GM23338 (cell line): ENCODE results near the gene AGR2. TPM values are rescaled to one million over a fixed set of nuclear protein-coding genes. Genes with fewer than 3 reads are reported as not detected.
A peak's percentile ranks its signal among the peaks of the same experiment; 100 is the strongest.

Source experiments
- ATAC-seq: fragments of 200-7000 bp; cut with Tn5 transposase; 3 replicates; pipeline ENCODE4 v1.9.1; 2020
- DNase-seq: peaks from one replicate; pipeline ENCODE4 v3.0.0-alpha.2; 2015; ENCODE audit warnings: low spot score
- H2AFZ ChIP-seq: fragments of 200-600 bp; sonication (generic); 2 replicates; pipeline ENCODE4 v1.8.0; 2016; ENCODE audit warnings: antibody characterized with exemption, mild to moderate bottlenecking, moderate library complexity
- H3F3A ChIP-seq: fragments of 200-600 bp; sonication (generic); replicated peaks from 2 replicates; pipeline ENCODE4 v1.8.0; 2017; ENCODE audit warnings: antibody characterized with exemption, mixed run types, low read depth
- H3K27ac ChIP-seq: fragments of 200-600 bp; sonication (generic); 2 replicates; pipeline ENCODE4 v1.6.1; 2016; ENCODE audit warnings: low read depth
- H3K27me3 ChIP-seq: fragments of 200-600 bp; sonication (generic); 2 replicates; pipeline ENCODE4 v1.8.0; 2016; ENCODE audit warnings: mild to moderate bottlenecking, mixed run types, moderate library complexity; ENCODE audit not compliant: insufficient read depth
- H3K36me3 ChIP-seq: fragments of 200-600 bp; sonication (generic); 2 replicates; pipeline ENCODE4 v1.8.0; 2016; ENCODE audit warnings: mild to moderate bottlenecking; ENCODE audit not compliant: insufficient read depth
- H3K4me1 ChIP-seq: fragments of 200-600 bp; sonication (generic); 2 replicates; pipeline ENCODE4 v1.8.0; 2016; ENCODE audit warnings: mild to moderate bottlenecking, moderate library complexity; ENCODE audit not compliant: insufficient read depth
- H3K4me2 ChIP-seq: fragments of 200-600 bp; sonication (generic); 2 replicates; pipeline ENCODE4 v1.7.1; 2017; ENCODE audit warnings: mixed run types
- H3K4me3 ChIP-seq: fragments of 200-600 bp; sonication (generic); 2 replicates; pipeline ENCODE4 v1.6.1; 2016; ENCODE audit warnings: mixed run types
- H3K79me2 ChIP-seq: fragments of 200-600 bp; sonication (generic); replicated peaks from 2 replicates; pipeline ENCODE4 v1.8.0; 2017; ENCODE audit warnings: mild to moderate bottlenecking; ENCODE audit not compliant: insufficient read depth
- H3K9me2 ChIP-seq: fragments of 200-600 bp; sonication (generic); 2 replicates; pipeline ENCODE4 v1.8.0; 2017; ENCODE audit not compliant: insufficient read depth
- H4K20me1 ChIP-seq: fragments of 200-600 bp; sonication (generic); replicated peaks from 2 replicates; pipeline ENCODE4 v1.8.0; 2017; ENCODE audit warnings: mild to moderate bottlenecking; ENCODE audit not compliant: insufficient read depth
- H3K27ac Mint-ChIP-seq: 2 replicates; pipeline ENCODE4 v1.8.0; 2020; ENCODE audit warnings: inconsistent platforms, mild to moderate bottlenecking, moderate library complexity, mixed read lengths
- H3K27me3 Mint-ChIP-seq: 3 replicates; pipeline ENCODE4 v1.8.0; 2022; ENCODE audit warnings: low read depth, mild to moderate bottlenecking, moderate library complexity, mixed read lengths, inconsistent platforms; ENCODE audit not compliant: insufficient read depth, poor library complexity
- H3K36me3 Mint-ChIP-seq: 3 replicates; pipeline ENCODE4 v1.8.0; 2021; ENCODE audit warnings: low read depth, mild to moderate bottlenecking, inconsistent platforms, moderate library complexity, mixed read lengths
- H3K4me1 Mint-ChIP-seq: 3 replicates; pipeline ENCODE4 v1.8.0; 2020; ENCODE audit warnings: mild to moderate bottlenecking, inconsistent platforms, mixed read lengths
- H3K4me3 Mint-ChIP-seq: 3 replicates; pipeline ENCODE4 v1.8.0; 2021; ENCODE audit warnings: moderate library complexity, mild to moderate bottlenecking, inconsistent platforms, mixed read lengths
- H3K9me3 Mint-ChIP-seq: 3 replicates; pipeline ENCODE4 v1.8.0; 2020; ENCODE audit warnings: moderate library complexity, mild to moderate bottlenecking, inconsistent platforms, mixed read lengths
- CREB1 ChIP-seq: fragments of 250-450 bp; sonication (Bioruptor Pico); IDR thresholded peaks from 2 replicates; pipeline ENCODE4 v1.5.0; 2020; ENCODE audit warnings: low read depth, mild to moderate bottlenecking, moderate library complexity
- CTCF ChIP-seq, 2 experiments: fragments of 200-600 bp in 1 of 2; sonication (generic) in 1 of 2; conservative IDR thresholded peaks; 2 replicates each; pipeline versions ENCODE4 v1.5.1 to v1.6.1; 2016 to 2017; ENCODE audit warnings: antibody characterized with exemption in 2 of 2, low read depth in 2 of 2, mild to moderate bottlenecking in 2 of 2, moderate library complexity in 1 of 2
- JUNB ChIP-seq: IDR thresholded peaks from one replicate; pipeline ENCODE4 v1.6.1; 2016; ENCODE audit warnings: antibody characterized with exemption; ENCODE audit not compliant: unreplicated experiment
- NANOG ChIP-seq: IDR thresholded peaks from 2 replicates; pipeline ENCODE4 v1.6.1; 2016; ENCODE audit warnings: antibody characterized with exemption, borderline replicate concordance
- POLR2AphosphoS5 ChIP-seq: IDR thresholded peaks from 2 replicates; pipeline ENCODE4 v1.6.1; 2016; ENCODE audit warnings: antibody characterized with exemption, low read depth
- REST ChIP-seq: IDR thresholded peaks from one replicate; pipeline ENCODE4 v1.6.1; 2018; ENCODE audit warnings: antibody characterized with exemption; ENCODE audit not compliant: unreplicated experiment
- STAT1 ChIP-seq: IDR thresholded peaks from one replicate; pipeline ENCODE4 v1.6.1; 2016; ENCODE audit warnings: antibody characterized with exemption; ENCODE audit not compliant: unreplicated experiment
- ZNF114 ChIP-seq: fragments of 250-450 bp; sonication (Bioruptor Pico); IDR thresholded peaks from 2 replicates; pipeline ENCODE4 v1.5.0; 2020; ENCODE audit warnings: mild to moderate bottlenecking, moderate library complexity
- polyA plus RNA-seq: library from polyadenylated mRNA; unstranded; fragments of >200 nt; fragmentation: Nextera tagmentation; extraction: Ambion mirVana; gene quantifications from 2 replicates; pipeline ENCODE4 v1.2.1, GENCODE V29; 2016
- total RNA-seq: library from RNA; depleted of rRNA; stranded (reverse); fragments of >200 nt; shearing (Covaris generic); gene quantifications from 2 replicates; pipeline ENCODE4 v1.2.3, GENCODE V29; 2014

The AGR2 gene
- total and polyA plus RNA-seq, 2 experiments from 2014 or later = not detected

DNA sequence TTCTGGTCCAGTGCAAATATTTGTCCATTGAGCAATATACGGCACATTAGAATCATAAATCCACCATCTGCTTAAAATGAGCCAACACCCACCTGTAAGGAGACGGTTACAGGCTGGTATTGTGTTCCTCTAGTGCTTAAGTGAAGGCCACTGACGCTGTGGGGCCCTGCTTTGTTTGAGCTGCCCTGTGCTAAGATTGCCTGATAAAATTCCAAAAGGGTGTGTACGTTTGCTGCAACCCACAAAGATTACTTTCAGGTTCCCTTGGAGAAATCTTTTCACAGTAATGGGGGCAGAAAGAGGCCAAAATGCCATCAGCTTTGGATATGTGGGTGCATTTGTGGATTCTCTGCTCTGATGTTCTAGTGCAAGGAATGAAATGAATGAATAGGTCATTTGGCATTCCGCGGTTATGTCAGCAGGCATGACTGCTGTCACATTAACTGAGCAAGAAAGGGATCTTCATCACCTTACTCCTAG is 42.6 kb upstream of the AGR2 start:
- H3K4me2 ChIP-seq = no peak overlapping the region
- no peaks in the 10 kb centered on the region for H3K79me2 ChIP-seq
- H3K27me3 ChIP-seq = no peaks in the 10 kb centered on the region
- DNase-seq = no peak
- H3F3A ChIP-seq = no peaks in the 10 kb centered on the region
- no peak overlapping the region for H3K4me3 ChIP-seq
- no peaks in the 10 kb centered on the region for H3K9me2 ChIP-seq
- H2AFZ ChIP-seq = no peak overlapping the region
- peak; percentile 41; the same call in 2 of the 3 replicates for ATAC-seq
- no peaks in the 10 kb centered on the region for H3K27me3 Mint-ChIP-seq
- no peaks in the 10 kb centered on the region for H3K36me3 ChIP-seq
- no peak for TF ChIP-seq POLR2AphosphoS5
- no peak for TF ChIP-seq JUNB
- H3K4me3 Mint-ChIP-seq = no peak overlapping the region
- no peaks in the 10 kb centered on the region; the same call in 1 of the 2 replicates for H3K4me1 ChIP-seq
- peaks cover 3% of the 10 kb centered on the region; the same call in 1 of the 3 replicates for H3K4me1 Mint-ChIP-seq
- no peaks in the 10 kb centered on the region for H3K9me3 Mint-ChIP-seq
- no peaks in the 10 kb centered on the region for H4K20me1 ChIP-seq
- no peak overlapping the region for H3K27ac Mint-ChIP-seq
- H3K27ac ChIP-seq = no peak overlapping the region
- no peaks in the 10 kb centered on the region; the same call in 2 of the 3 replicates for H3K36me3 Mint-ChIP-seq

DNA sequence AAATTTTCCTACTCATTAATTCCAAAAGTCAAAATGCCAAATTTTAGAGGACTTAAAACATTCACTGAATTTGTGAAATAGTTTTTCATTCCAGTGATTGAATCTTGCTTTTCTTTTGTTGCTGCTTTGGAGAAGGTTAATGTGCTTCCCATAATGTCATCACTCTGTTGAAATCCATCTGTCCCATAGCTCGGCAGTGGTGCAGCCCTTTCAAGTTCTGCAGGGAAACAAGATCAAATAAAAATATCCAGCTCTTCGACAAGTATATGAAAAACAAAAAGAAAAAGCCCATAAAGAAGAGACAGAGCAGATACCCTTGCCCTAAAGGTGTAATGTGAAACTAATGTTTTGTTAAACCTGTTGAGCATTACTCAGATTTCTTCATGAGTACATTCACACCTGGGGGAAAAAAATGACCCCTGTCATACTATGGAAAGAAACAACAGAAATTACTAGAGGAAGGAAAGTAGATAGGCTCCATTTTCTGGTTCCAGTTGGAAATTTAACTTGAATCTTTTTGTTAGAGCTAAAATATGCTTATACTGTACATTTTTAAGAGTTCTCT is 41.9 kb upstream of the AGR2 start:
- no peaks in the 10 kb centered on the region for H3K27me3 ChIP-seq
- no peak overlapping the region for H3K27ac Mint-ChIP-seq
- no peak overlapping the region for H3K27ac ChIP-seq

More for the DNA sequence above, 41.9 kb upstream of the AGR2 start:
- Mint-ChIP-seq H3K4me3 (no peak overlapping the region), H3K36me3 (no peaks in the 10 kb centered on the region; the same call in 2 of the 3 replicates), H3K4me1 (no peaks in the 10 kb centered on the region), H3K9me3 (no peaks in the 10 kb centered on the region), H3K27me3 (no peaks in the 10 kb centered on the region)
- Histone ChIP-seq H3K4me1 (no peaks in the 10 kb centered on the region; the same call in 1 of the 2 replicates), H3K36me3 (no peaks in the 10 kb centered on the region), H3F3A (no peaks in the 10 kb centered on the region), H4K20me1 (no peaks in the 10 kb centered on the region), H3K79me2 (no peaks in the 10 kb centered on the region), H3K4me2 (no peak overlapping the region), H3K4me3 (no peak overlapping the region), H2AFZ (no peak overlapping the region), H3K9me2 (no peaks in the 10 kb centered on the region)
- DNase-seq (no peak), ATAC-seq (no peak)
- TF ChIP-seq CTCF (conservative IDR thresholded peaks at IDR 0.05; ENCODE audit: low read depth in 2 of 2) = no peak
- TF ChIP-seq JUNB = no peak
- TF ChIP-seq CREB1 (CRISPR knock-in tag) = no peak
- no peak for TF ChIP-seq ZNF114 (CRISPR knock-in tag)
- TF ChIP-seq STAT1 = no peak
- no peak for TF ChIP-seq REST
- TF ChIP-seq NANOG = no peak
- no peak for TF ChIP-seq POLR2AphosphoS5
